ENCODE measurements around the gene TRIM45.

The TRIM45 gene

GRCh38 chr1:117093091-117093534 is 28.4 kb downstream of the TRIM45 start:
- no peak overlapping the region for H3K4me3 ChIP-seq (ENCODE audit: low read length)
- no peak for TF ChIP-seq CTCF (conservative IDR thresholded peaks at IDR 0.05; ENCODE audit: low read depth, low read length)
- peak; percentile 97 for DNase-seq (ENCODE audit: low read depth)

- TF ChIP-seq CTCF (conservative IDR thresholded peaks at IDR 0.05; ENCODE audit: low read depth, low read length): no peak
- DNase-seq (ENCODE audit: low read depth): no peak
- H3K4me3 ChIP-seq (ENCODE audit: low read length): no peak overlapping the region
Observed at GRCh38 chr1:117092594-117092993, 29.0 kb downstream of the TRIM45 start.

GRCh38 chr1:117089996-117090395 is 31.6 kb downstream of the TRIM45 start:
- TF ChIP-seq CTCF (conservative IDR thresholded peaks at IDR 0.05; ENCODE audit: low read depth, low read length): no peak
- no peak for DNase-seq (ENCODE audit: low read depth)
- H3K4me3 ChIP-seq (ENCODE audit: low read length): no peak overlapping the region

- DNase-seq (ENCODE audit: low read depth): no peak
- no peak for TF ChIP-seq CTCF (conservative IDR thresholded peaks at IDR 0.05; ENCODE audit: low read depth, low read length)
Observed at GRCh38 chr1:117087686-117088085, 33.9 kb downstream of the TRIM45 start.

GRCh38 chr1:117084231-117084630 is 37.3 kb downstream of the TRIM45 start:
- no peak for TF ChIP-seq CTCF (conservative IDR thresholded peaks at IDR 0.05; ENCODE audit: low read depth, low read length)
- no peak overlapping the region for H3K4me3 ChIP-seq (ENCODE audit: low read length)
- DNase-seq (ENCODE audit: low read depth): no peak

More at GRCh38 chr1:117087686-117088085, 33.9 kb downstream of the TRIM45 start:
- no peak overlapping the region for H3K4me3 ChIP-seq (ENCODE audit: low read length)

- no peak for DNase-seq (ENCODE audit: low read depth)
- no peak for TF ChIP-seq CTCF (conservative IDR thresholded peaks at IDR 0.05; ENCODE audit: low read depth, low read length)
Observed at GRCh38 chr1:117079737-117080136, 41.8 kb downstream of the TRIM45 start.

GRCh38 chr1:117077267-117077666 is 44.3 kb downstream of the TRIM45 start:
- H3K4me3 ChIP-seq (ENCODE audit: low read length): no peak overlapping the region
- TF ChIP-seq CTCF (conservative IDR thresholded peaks at IDR 0.05; ENCODE audit: low read depth, low read length): no peak
- peak; percentile 89 for DNase-seq (ENCODE audit: low read depth)

More at GRCh38 chr1:117079737-117080136, 41.8 kb downstream of the TRIM45 start:
- no peak overlapping the region for H3K4me3 ChIP-seq (ENCODE audit: low read length)
